NCI-H1436 (cell line): ENCODE measurements around the gene STK33.
A peak's percentile ranks its signal among the peaks of the same experiment; 100 is the strongest.
"Not testable (repeated sequence)": the region's sequence is repeated elsewhere in the genome, so short reads cannot be mapped to it uniquely, and the experiment has no call there.

Source experiments
- DNase-seq: peaks from one replicate; lab custom pipeline; 2025; lab: John Stamatoyannopoulos, UW

STK33 gene

DNA sequence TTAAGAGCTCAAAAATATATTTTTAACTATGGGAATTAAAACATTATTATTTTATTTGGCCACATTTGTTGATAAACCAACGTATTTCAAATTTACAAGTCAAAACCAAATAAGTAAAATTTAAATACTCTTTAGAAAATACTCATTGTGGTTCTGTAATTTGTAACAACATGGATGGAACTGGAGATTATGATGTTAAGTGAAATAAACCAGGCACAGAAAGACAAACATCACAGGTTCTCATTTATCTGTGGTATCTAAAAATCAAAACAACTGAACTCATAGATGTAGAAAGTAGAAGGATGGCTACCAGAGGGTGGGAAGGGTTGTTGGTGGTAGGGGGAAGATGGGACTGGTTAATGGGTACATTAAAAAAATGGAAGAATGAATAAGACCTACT lies 50.8 kb downstream of the STK33 start:
- DNase-seq, result no peak

DNA sequence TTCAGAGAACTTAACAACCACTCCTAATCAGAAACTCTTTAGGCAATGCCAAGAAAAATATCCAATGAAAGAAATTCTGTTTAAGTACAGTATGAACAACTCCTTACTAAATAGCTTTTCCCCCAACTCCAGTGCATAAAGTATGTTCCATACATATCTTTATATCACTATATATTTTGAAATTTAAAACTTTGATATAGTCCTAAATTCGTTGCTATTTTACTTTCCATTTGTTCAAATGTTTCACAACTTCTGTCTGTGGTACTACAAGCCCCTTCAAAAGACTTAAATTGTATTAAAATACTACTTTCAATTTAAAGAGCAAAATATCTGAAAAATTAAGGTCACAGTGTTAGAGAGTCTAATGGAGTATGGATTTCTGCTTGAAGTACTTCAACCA lies 52.6 kb downstream of the STK33 start:
- no peak for DNase-seq

DNA sequence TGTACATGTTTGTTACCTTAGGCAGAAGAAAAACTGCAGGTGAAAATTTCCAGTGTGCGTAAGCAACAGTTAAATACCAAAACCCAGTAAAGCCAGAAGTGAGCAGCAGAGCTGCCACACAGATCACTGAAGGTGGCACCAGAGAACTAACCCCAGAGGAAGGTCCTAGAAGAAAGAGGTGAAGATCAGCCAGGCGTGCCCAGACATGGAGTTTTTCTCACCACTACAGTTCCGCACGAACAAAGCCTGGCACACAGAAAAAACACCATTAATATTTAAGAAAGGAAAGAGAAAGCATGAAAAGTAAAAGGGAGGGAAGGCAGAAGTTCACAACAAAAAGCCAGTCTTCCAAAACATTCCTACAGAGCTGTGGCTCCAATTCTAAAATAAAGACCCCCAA lies 60.7 kb downstream of the STK33 start:
- DNase-seq, result peak; percentile 6

DNA sequence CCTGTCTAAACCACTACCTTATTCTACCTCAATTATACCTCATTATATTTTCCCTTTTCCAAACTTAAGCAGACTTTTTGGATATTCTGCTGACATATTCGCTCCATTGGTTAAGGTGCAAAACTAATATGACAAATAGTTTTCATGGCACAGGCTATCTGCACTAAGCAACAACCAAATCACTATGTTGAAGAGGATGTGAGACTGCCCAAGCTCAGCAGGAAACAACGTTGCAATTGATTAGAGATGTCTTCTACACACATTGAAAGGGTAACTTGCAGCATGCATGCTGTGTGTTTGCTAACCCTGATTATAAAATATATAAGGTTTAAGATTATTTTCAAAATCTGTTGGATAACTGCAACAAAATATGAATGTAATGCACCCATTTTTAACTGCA lies 61.6 kb downstream of the STK33 start:
- DNase-seq, result no peak

GRCh38 chr11:8531982-8532381 lies 62.0 kb downstream of the STK33 start:
- no peak for DNase-seq

DNA sequence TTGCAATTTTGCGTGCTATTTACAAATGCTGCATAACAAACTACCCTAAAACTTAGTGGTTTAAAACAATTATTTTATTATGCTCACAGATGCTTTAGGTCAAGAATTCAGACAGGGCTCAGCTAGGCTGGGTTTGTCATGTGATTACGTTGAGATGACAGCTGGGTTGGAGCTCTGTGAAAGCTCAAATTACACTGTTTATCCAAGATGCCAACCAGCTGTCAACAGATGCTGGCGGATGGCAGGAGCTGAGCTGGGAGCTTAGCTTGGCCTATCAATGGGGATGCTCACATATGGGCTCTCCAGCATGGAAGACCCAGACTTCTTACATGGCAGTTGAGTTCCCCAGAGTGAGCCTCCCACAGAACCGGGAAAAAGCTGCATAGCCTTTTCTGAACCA lies 62.7 kb downstream of the STK33 start:
- peak; percentile 2 for DNase-seq

- no peak for DNase-seq
These were observed 66.1 kb downstream of the STK33 start for GRCh38 chr11:8527939-8528338.

DNA sequence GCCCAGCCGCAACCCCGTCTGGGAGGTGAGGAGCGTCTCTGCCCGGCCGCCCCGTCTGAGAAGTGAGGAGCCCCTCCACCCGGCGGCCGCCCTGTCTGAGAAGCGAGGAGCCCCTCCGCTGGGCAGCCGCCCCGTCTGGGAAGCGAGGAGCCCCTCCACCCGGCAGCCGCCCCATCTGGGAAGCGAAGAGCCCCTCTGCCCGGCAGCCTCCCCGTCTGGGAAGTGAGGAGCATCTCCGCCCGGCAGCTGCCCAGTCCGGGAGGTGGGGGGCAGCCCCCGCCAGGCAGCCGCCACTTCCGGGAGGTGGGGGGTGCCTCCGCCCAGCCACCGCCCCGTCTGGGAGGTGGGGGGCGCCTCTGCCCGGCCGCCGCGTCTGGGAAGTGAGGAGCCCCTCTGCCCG lies 70.6 kb downstream of the STK33 start:
- no peak for DNase-seq

DNA sequence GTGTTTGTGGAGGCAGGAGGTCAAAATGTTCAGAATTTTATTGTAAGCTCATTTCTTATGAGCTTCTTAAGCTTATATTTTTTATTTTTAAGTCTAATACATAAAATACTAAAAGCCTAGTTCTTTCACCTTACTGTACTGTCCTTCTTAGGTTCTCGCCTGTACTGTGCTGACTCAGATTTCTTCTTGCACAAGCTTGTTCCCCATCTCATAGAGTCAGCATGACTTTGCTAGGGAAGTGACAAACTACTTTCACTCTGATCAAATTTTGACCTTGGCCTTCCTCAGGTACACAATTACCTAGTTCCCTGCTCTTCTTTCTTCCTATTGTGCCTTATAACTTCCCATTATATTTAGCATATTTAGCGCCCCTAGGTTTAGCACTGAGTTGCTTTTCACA lies 81.5 kb downstream of the STK33 start:
- no peak for DNase-seq

GRCh38 chr11:8503910-8504364 lies 90.1 kb downstream of the STK33 start:
- DNase-seq, result no peak

DNA sequence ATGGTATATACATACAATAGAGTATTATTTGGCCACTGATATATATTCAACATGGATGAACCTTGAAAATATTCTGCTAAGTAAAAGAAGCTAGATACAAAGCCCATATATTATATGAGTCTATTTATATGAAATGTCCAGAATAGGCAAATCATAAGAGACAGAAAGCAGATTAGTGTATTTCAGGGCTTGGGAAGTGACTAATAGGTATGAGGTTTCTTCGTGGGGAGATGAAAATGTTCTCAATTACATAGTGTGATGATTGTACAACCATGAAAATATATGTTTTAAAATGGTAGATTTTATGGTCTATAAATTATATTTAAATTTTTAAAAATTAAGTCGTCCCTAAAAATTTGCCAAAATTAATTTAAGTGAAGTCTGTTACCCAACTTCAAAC lies 92.2 kb downstream of the STK33 start:
- no peak for DNase-seq

- no peak for DNase-seq
These were observed 105.6 kb downstream of the STK33 start for GRCh38 chr11:8488395-8488794.

DNA sequence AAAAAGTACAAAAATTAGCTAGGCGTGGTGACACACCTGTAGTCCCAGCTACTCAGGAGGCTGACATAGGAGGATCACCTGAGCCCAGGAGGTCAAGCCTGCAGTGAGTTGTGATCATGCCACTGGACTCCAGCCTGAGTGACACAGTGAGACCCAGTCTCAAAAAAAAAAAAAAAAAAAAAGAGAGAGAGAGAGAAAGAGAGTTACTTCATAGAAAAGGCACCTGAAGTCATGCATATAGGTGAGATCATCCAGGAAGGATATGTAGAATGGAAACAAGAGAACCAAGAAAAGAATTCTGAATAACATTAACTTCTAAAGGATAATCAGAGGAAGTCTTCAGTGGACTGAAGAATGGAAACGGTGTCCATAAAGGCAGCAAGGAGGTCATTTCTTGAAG lies 106.8 kb downstream of the STK33 start:
- no peak for DNase-seq

- no peak for DNase-seq
These were observed 109.8 kb downstream of the STK33 start for GRCh38 chr11:8484251-8484650.

GRCh38 chr11:8480858-8481257 lies 113.2 kb downstream of the STK33 start:
- no peak for DNase-seq

GRCh38 chr11:8477680-8478079 lies 116.3 kb downstream of the STK33 start:
- DNase-seq, result no peak

DNA sequence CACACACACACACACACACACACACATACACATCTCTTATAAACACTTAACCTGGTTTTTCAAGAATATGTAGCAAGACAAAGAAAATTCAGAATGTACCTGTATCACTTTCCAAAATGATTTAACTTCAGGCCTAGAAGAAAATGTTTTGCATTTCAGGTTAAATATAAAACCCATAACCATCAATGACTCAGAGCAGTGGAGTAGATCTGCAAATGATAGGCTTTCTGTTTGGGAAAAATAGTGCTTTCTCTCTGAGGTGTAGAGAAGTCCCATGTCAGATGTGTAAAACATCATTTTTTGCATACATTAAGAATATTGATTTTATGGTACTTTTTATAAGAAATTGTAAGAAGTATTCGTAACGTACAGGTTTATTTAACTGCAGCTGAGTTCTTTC lies 116.9 kb downstream of the STK33 start:
- no peak for DNase-seq

DNA sequence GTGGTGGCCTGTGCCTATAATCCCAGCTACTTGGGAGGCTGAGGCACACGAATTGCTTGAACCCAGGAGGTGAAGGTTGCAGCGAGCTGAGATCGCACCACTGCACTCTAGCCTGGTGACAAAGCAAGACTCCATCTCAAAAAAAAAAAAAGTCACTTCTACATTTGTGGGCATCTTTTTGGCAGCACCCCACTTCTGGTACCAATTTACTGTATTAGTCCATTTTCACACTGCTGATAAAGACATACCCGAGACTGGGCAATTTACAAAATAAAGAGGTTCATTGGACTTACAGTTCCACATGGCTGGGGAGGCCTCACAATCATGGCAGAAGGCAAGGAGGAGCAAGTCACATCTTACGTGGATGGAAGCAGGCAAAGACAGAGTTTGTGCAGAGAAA lies 126.2 kb downstream of the STK33 start:
- not testable (repeated sequence) for DNase-seq

DNA sequence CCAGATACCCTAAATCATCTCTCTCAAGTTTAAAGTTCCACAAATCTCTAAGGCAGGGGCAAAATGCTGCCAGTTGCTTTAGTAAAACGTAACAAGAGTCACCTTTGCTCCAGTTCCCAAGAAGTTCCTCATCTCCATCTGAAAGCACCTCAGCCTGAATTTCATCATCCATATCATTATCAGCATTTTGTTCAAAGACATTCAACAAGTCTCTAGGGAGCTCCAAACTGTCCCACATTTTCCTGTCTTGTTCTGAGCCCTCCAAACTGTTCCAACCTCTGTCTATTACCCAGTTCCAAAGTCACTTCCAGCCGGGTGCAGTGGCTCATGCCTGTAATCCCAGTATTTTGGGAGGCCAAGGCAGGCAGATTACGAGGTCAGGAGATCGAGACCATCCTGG lies 126.7 kb downstream of the STK33 start:
- DNase-seq, result not testable (repeated sequence)

- DNase-seq, result not testable (repeated sequence)
These were observed 127.1 kb downstream of the STK33 start for GRCh38 chr11:8466884-8467283.

DNA sequence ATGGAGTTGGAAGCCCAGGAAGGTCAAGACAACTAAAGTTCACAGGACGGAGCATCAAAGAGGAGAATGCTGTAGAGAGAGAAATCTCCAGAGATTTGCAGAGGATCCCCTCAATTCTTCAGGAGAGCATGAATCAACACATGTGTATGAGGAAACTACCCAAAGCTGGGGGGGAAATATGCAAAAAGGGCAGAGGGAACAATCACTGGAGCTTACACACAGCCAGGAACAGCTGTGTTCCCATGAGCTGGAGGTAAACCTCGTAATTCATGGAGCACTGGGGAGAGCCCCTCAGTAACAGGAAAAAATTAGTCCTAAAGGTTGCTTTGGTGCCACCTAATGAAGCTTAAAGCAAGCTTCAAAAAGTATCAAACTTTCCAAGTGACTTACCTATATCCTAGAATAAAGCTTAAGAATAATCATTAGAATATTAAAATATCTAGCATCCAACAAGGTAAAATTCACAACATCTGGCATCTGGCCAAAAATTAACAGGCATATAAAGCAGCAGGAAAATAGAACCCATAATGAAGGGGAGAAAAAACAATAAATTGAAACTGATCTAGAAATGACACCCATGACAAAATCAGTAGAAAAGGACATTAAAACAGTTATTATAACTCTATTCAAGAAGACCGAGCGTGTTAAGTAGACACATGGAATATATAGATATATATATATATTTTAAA lies 134.2 kb downstream of the STK33 start:
- no peak for DNase-seq

DNA sequence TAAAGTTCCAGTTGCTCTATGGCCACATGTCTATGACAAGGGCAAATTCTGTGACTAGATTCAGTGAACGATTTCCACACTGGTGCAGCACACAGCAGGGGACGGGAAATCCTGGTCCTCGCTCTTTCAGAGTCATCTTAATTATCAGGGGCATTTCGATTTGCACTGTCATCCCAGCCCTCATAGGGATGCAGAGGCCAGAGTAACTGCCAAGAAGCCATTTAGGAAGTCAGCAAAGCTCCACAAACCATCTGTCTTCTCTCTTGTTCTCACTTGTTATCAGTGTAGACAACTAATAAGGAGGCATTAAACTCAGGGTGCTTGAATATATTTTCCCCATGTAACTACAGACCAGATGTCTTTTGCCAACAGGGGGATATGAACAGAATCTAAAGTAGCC lies 151.7 kb downstream of the STK33 start:
- DNase-seq, result no peak

- DNase-seq, result no peak
These were observed 153.4 kb downstream of the STK33 start for GRCh38 chr11:8440649-8441048.

GRCh38 chr11:8429483-8429882 lies 164.5 kb downstream of the STK33 start:
- no peak for DNase-seq
